ENCODE measurements around the gene CSMD2. TPM values are rescaled to one million over a fixed set of nuclear protein-coding genes. Genes with fewer than 3 reads are reported as not detected.

The CSMD2 gene
- total and polyA plus RNA-seq, 2 of the 4 experiments (the other 2 are of a cell fraction) = under 0.01 to 0.36 TPM

DNA sequence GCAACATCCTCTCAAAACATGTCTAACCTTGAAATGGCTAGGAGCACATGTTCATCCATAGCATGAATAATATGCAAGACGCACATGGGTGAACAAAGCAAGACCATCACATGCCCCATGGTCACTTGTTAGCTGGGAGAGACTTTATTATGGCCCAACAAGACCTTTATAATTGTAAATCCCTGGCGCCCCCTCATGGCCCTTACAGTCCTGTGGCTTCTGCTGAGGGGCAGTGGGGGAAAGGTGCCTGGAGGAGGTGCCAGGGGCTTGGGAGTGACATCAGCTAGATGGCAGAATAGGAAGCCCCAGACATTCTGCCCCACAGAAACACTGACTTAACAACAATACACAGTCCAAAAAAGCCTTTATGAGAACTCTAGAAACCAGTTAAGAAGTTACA is 51.7 kb downstream of the CSMD2 start:
- H3K9me1 ChIP-seq (ENCODE audit: insufficient read depth, low read length) = no peaks in the 10 kb centered on the region
- TF ChIP-seq MAFK (IDR thresholded peaks at IDR 0.05; ENCODE audit: low read depth, low read length) (no peak), CHD1 (IDR thresholded peaks at IDR 0.05; ENCODE audit: low read depth, low read length) (no peak), RFX5 (IDR thresholded peaks at IDR 0.05; ENCODE audit: low read depth, low read length) (no peak), FOS (IDR thresholded peaks at IDR 0.05; ENCODE audit: low read depth, low read length) (no peak), SMC3 (IDR thresholded peaks at IDR 0.05; ENCODE audit: low read depth, low read length) (no peak), CEBPB (IDR thresholded peaks at IDR 0.05; ENCODE audit: low read depth, low read length) (no peak), BHLHE40 (IDR thresholded peaks at IDR 0.05; ENCODE audit: low read depth, low read length) (no peak), NFE2L2 (IDR thresholded peaks at IDR 0.05; ENCODE audit: low read depth, low read length) (no peak), MXI1 (IDR thresholded peaks at IDR 0.05; ENCODE audit: borderline replicate concordance, low read depth, low read length) (no peak), POLR2A (IDR thresholded peaks at IDR 0.05; ENCODE audit: low read depth, low read length) (no peak), MAZ (IDR thresholded peaks at IDR 0.05; ENCODE audit: borderline replicate concordance, low read depth, low read length) (no peak), RAD21 (IDR thresholded peaks at IDR 0.05; ENCODE audit: low read length) (no peak), RCOR1 (IDR thresholded peaks at IDR 0.05; ENCODE audit: insufficient replicate concordance, low read length) (no peak)
- TF ChIP-seq, protein P1, sequence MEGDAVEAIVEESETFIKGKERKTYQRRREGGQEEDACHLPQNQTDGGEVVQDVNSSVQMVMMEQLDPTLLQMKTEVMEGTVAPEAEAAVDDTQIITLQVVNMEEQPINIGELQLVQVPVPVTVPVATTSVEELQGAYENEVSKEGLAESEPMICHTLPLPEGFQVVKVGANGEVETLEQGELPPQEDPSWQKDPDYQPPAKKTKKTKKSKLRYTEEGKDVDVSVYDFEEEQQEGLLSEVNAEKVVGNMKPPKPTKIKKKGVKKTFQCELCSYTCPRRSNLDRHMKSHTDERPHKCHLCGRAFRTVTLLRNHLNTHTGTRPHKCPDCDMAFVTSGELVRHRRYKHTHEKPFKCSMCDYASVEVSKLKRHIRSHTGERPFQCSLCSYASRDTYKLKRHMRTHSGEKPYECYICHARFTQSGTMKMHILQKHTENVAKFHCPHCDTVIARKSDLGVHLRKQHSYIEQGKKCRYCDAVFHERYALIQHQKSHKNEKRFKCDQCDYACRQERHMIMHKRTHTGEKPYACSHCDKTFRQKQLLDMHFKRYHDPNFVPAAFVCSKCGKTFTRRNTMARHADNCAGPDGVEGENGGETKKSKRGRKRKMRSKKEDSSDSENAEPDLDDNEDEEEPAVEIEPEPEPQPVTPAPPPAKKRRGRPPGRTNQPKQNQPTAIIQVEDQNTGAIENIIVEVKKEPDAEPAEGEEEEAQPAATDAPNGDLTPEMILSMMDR (conservative IDR thresholded peaks at IDR 0.05; ENCODE audit: low read depth, low read length) = no peak
- TF ChIP-seq, protein P2, sequence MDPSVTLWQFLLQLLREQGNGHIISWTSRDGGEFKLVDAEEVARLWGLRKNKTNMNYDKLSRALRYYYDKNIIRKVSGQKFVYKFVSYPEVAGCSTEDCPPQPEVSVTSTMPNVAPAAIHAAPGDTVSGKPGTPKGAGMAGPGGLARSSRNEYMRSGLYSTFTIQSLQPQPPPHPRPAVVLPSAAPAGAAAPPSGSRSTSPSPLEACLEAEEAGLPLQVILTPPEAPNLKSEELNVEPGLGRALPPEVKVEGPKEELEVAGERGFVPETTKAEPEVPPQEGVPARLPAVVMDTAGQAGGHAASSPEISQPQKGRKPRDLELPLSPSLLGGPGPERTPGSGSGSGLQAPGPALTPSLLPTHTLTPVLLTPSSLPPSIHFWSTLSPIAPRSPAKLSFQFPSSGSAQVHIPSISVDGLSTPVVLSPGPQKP (IDR thresholded peaks at IDR 0.05; ENCODE audit: borderline replicate concordance, low read depth, low read length) = no peak
- TF ChIP-seq, protein P3, sequence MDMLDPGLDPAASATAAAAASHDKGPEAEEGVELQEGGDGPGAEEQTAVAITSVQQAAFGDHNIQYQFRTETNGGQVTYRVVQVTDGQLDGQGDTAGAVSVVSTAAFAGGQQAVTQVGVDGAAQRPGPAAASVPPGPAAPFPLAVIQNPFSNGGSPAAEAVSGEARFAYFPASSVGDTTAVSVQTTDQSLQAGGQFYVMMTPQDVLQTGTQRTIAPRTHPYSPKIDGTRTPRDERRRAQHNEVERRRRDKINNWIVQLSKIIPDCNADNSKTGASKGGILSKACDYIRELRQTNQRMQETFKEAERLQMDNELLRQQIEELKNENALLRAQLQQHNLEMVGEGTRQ (IDR thresholded peaks at IDR 0.05; ENCODE audit: low read depth, low read length) = no peak
- H2BK15ac ChIP-seq (ENCODE audit: low read depth, low read length) = no peak overlapping the region
- no peak for ATAC-seq (ENCODE audit: low read depth)
- POLR2A ChIA-PET (ENCODE audit: unreplicated experiment) = no interaction called here
- H2AK5ac ChIP-seq (ENCODE audit: low read depth, low read length) = no peak overlapping the region
- no peaks in the 10 kb centered on the region for H3K27me3 ChIP-seq (ENCODE audit: control insufficient read depth, insufficient read depth, low read length)
- H2BK5ac ChIP-seq (ENCODE audit: low read depth, low read length, poor library complexity, severe bottlenecking) = no peak overlapping the region
- H3K4ac ChIP-seq (ENCODE audit: low read depth, low read length) = no peak overlapping the region
- no peak overlapping the region for H4K8ac ChIP-seq (ENCODE audit: low read depth in 2 of 2, low read length in 2 of 2)
- no peak overlapping the region for H3K18ac ChIP-seq (ENCODE audit: low read depth, low read length)
- WGBS, 2 experiments (ENCODE audit: extremely low coverage in 2 of 2, insufficient read length in 1 of 2) = no CpG with 5 or more reads among the region's 2 CpGs
- no TSS peak for BruUV-seq (replicated peaks)
- H3K36me3 ChIP-seq (ENCODE audit: control insufficient read depth, insufficient read depth, low read length) = no peaks in the 10 kb centered on the region
- CTCF ChIA-PET = no interaction called here
- no peak overlapping the region for H2AFZ ChIP-seq (replicated peaks; ENCODE audit: low read length, poor library complexity)
- H3K4me1 ChIP-seq (ENCODE audit: control insufficient read depth, insufficient read depth, low read length) = no peaks in the 10 kb centered on the region
- no peak overlapping the region for H2BK120ac ChIP-seq (ENCODE audit: low read depth, low read length)
- H3K9me3 ChIP-seq (ENCODE audit: control insufficient read depth, insufficient read depth, low read length) = peaks cover 16% of the 10 kb centered on the region; the same call in 1 of the 2 replicates
- H2AK9ac ChIP-seq (replicated peaks; ENCODE audit: low read depth, low read length, poor library complexity) = no peak overlapping the region
- H4K20me1 ChIP-seq (ENCODE audit: insufficient read depth, low read length) = no peaks in the 10 kb centered on the region
- in situ Hi-C loops (cut with MboI; ENCODE audit: low sequenced_read_pairs) = no loop called here
- H3K23ac ChIP-seq (ENCODE audit: low read depth, low read length) = no peak overlapping the region
- H3K79me1 ChIP-seq (ENCODE audit: low read depth in 1 of 2, low read length in 2 of 2) = no peaks in the 10 kb centered on the region
- no peak overlapping the region for H4K5ac ChIP-seq (ENCODE audit: low read depth, low read length)
- dilution Hi-C loops (cut with HindIII; ENCODE audit: low sequenced_read_pairs, unreplicated experiment) = no loop called here
- H3K56ac ChIP-seq (ENCODE audit: extremely low read depth, insufficient read depth, low read length) = no peak overlapping the region
- H3K14ac ChIP-seq (replicated peaks; ENCODE audit: low read depth, low read length) = no peak overlapping the region
- no peak overlapping the region for H4K91ac ChIP-seq (ENCODE audit: insufficient read depth, low read depth, low read length)
- H3K9ac ChIP-seq (ENCODE audit: low read depth, low read length) = no peak overlapping the region
- no peak overlapping the region for H3K4me2 ChIP-seq (ENCODE audit: low read depth, low read length)
- no peak overlapping the region for H3K27ac ChIP-seq (ENCODE audit: insufficient read depth, low read length)
- DNase-seq = no peak
- intact Hi-C loops (cut with micrococcal nuclease) = loop anchor here (5.0 kb wide), 2 partner anchors 376 to 484 kb away; no protein-coding TSS in a partner anchor
- H3K4me3 ChIP-seq (ENCODE audit: insufficient read depth, low read depth, low read length) = no peak overlapping the region
- no peak overlapping the region for H2BK20ac ChIP-seq (ENCODE audit: low read depth, low read length)
